HEK293 (cell line): ENCODE measurements around the gene POR.

ENCODE experiments used
- CTCF ChIA-PET: fragments of 350-600 bp; formaldehyde crosslinking; extraction: SDS; loops from one replicate; lab custom pipeline; 2021; ENCODE audit warnings: antibody characterized with exemption; lab: Yijun Ruan, JAX
- POLR2A ChIA-PET: fragments of 300-600 bp; formaldehyde crosslinking; extraction: SDS; loops from one replicate; lab custom pipeline; 2020; ENCODE audit warnings: antibody characterized with exemption, inconsistent platforms; lab: Yijun Ruan, JAX
- H3K27ac ChIP-seq: fragments of 200-500 bp; sonication (Bioruptor generic); 2 replicates; pipeline ENCODE4 v1.5.1; 2014; ENCODE audit warnings: low read depth, low read length, control low read depth, inconsistent platforms; ENCODE audit errors: extremely low read depth
- H3K36me3 ChIP-seq, 2 experiments: fragments of 200-500 bp in 1 of 2; sonication (Bioruptor generic) in 1 of 2; 1 replicate in 1 of 2; 2 replicates in 1 of 2; pipeline ENCODE4 v1.5.1; 2014 to 2017; ENCODE audit warnings: inconsistent platforms in 2 of 2, low read length in 2 of 2; ENCODE audit not compliant: control insufficient read depth in 2 of 2, insufficient read depth in 1 of 2
- H3K4me1 ChIP-seq: fragments of 200-500 bp; sonication (Bioruptor generic); 2 replicates; pipeline ENCODE4 v1.5.1; 2014; ENCODE audit warnings: mild to moderate bottlenecking, low read length, inconsistent platforms; ENCODE audit not compliant: control insufficient read depth, insufficient read depth
- H3K4me3 ChIP-seq: 2 replicates; pipeline ENCODE4 v1.5.1; 2011; ENCODE audit warnings: low read depth, mild to moderate bottlenecking, control low read depth, low read length, moderate library complexity
- H3K9me3 ChIP-seq: fragments of 200-500 bp; sonication (Bioruptor generic); 2 replicates; pipeline ENCODE4 v1.5.1; 2014; ENCODE audit warnings: low read depth, low read length, inconsistent platforms; ENCODE audit not compliant: control insufficient read depth, insufficient read depth
- KLF16 ChIP-seq: fragments of 450-650 bp; formaldehyde crosslinking; IDR thresholded peaks from 2 replicates; pipeline ENCODE4 v1.5.1; 2017; ENCODE audit warnings: missing biosample characterization, missing genetic modification characterization
- SCRT2 ChIP-seq: fragments of 450-650 bp; formaldehyde crosslinking; IDR thresholded peaks from 2 replicates; pipeline ENCODE4 v1.5.1; 2016; ENCODE audit warnings: missing biosample characterization, missing genetic modification characterization
- ZNF121 ChIP-seq: fragments of 450-650 bp; formaldehyde crosslinking; IDR thresholded peaks from 2 replicates; pipeline ENCODE4 v1.5.1; 2016; ENCODE audit warnings: missing biosample characterization, missing genetic modification characterization
- ZNF133 ChIP-seq: fragments of 450-650 bp; formaldehyde crosslinking; IDR thresholded peaks from 2 replicates; pipeline ENCODE4 v1.5.1; 2016; ENCODE audit warnings: missing biosample characterization, missing genetic modification characterization
- ZNF175 ChIP-seq: fragments of 450-650 bp; formaldehyde crosslinking; IDR thresholded peaks from 2 replicates; pipeline ENCODE4 v1.5.1; 2016; ENCODE audit warnings: missing biosample characterization, missing genetic modification characterization
- ZNF184 ChIP-seq: fragments of 450-650 bp; IDR thresholded peaks from 2 replicates; pipeline ENCODE4 v1.5.1; 2018; ENCODE audit warnings: missing biosample characterization, mild to moderate bottlenecking, missing genetic modification characterization
- ZNF211 ChIP-seq: fragments of 450-650 bp; formaldehyde crosslinking; IDR thresholded peaks from 2 replicates; pipeline ENCODE4 v1.5.1; 2016; ENCODE audit warnings: low read depth, missing biosample characterization, missing genetic modification characterization
- ZNF239 ChIP-seq: fragments of 450-650 bp; formaldehyde crosslinking; IDR thresholded peaks from 2 replicates; pipeline ENCODE4 v1.5.1; 2016; ENCODE audit warnings: missing biosample characterization, missing genetic modification characterization
- ZNF274 ChIP-seq, 2 experiments: fragments of 200-500 bp in 1 of 2; fragments of 450-650 bp in 1 of 2; sonication (Bioruptor generic) in 1 of 2; formaldehyde crosslinking in 1 of 2; IDR thresholded peaks; 2 replicates each; pipeline versions ENCODE4 v1.5.1 to v1.6.1; 2014 to 2016; ENCODE audit warnings: borderline replicate concordance in 1 of 2, inconsistent platforms in 1 of 2, low read length in 1 of 2, missing biosample characterization in 1 of 2, missing genetic modification characterization in 1 of 2
- ZNF366 ChIP-seq: fragments of 450-650 bp; formaldehyde crosslinking; conservative IDR thresholded peaks from 2 replicates; pipeline ENCODE4 v1.5.1; 2016; ENCODE audit warnings: missing biosample characterization, missing genetic modification characterization
- ZNF560 ChIP-seq: fragments of 450-650 bp; formaldehyde crosslinking; IDR thresholded peaks from 2 replicates; pipeline ENCODE4 v1.5.1; 2017; ENCODE audit warnings: missing biosample characterization, missing genetic modification characterization, borderline replicate concordance
- ZNF600 ChIP-seq: fragments of 450-650 bp; formaldehyde crosslinking; IDR thresholded peaks from 2 replicates; pipeline ENCODE4 v1.5.1; 2016; ENCODE audit warnings: missing biosample characterization, missing genetic modification characterization
- ZNF629 ChIP-seq: fragments of 450-650 bp; formaldehyde crosslinking; IDR thresholded peaks from 2 replicates; pipeline ENCODE4 v1.5.1; 2017; ENCODE audit warnings: missing biosample characterization, missing genetic modification characterization
- ZNF664 ChIP-seq: fragments of 450-650 bp; formaldehyde crosslinking; IDR thresholded peaks from 2 replicates; pipeline ENCODE4 v1.5.1; 2016; ENCODE audit warnings: missing biosample characterization, missing genetic modification characterization
- ZNF747 ChIP-seq: fragments of 450-650 bp; formaldehyde crosslinking; IDR thresholded peaks from 2 replicates; pipeline ENCODE4 v1.5.1; 2016; ENCODE audit warnings: missing biosample characterization, missing genetic modification characterization
- TF ChIP-seq, protein P1 (sequence below): fragments of 450-650 bp; formaldehyde crosslinking; IDR thresholded peaks from 2 replicates; pipeline ENCODE4 v1.5.1; 2016; ENCODE audit warnings: missing biosample characterization, missing genetic modification characterization
- TF ChIP-seq, protein P2 (sequence below): fragments of 450-650 bp; formaldehyde crosslinking; IDR thresholded peaks from 2 replicates; pipeline ENCODE4 v1.5.1; 2016; ENCODE audit warnings: missing biosample characterization, missing genetic modification characterization

The POR gene

DNA sequence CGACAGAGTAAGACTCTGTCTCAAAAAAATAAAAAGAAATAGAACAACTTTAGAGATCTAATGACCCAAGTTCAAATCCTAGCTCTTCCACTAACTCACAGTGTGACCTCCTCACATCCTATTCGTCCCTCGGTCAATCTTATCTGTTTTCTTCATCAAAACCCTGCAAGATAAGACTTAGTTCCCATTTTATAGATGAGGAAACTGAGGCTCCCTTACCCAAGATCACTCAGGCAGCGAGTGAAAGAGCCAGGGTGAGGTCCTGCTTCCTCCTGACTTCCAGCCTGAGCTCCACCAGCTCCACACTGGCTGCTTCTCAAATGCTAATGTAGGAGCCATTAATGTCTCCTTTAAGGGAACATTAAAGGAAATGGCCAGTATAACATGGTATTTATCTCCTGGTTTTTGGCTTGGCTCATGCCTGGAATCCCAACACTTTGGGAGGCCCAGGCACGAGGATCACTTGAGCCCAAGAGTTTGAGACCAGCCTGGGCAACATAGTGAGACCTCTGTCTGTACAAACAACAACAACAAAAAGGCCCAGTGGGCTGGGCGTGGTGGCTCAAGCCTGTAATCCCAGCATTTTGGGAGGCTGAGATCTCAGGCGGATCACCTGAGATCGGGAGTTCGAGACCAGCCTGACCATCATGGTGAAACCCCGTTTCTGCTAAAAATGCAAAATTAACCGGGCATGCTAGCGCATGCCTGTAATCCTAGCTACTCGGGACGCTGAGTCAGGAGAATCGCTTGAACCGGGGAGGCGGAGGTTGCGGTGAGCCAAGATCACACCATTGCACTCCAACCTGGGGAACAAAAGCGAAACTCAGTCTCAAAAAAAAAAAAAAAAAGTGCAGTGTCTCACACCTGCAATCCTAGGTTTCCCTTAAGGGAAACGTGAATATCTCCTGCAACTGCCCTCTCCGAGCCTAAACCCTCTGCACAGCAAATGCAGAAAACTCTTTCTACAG lies 39.6 kb upstream of the POR start (continued):
- TF ChIP-seq, protein P1, sequence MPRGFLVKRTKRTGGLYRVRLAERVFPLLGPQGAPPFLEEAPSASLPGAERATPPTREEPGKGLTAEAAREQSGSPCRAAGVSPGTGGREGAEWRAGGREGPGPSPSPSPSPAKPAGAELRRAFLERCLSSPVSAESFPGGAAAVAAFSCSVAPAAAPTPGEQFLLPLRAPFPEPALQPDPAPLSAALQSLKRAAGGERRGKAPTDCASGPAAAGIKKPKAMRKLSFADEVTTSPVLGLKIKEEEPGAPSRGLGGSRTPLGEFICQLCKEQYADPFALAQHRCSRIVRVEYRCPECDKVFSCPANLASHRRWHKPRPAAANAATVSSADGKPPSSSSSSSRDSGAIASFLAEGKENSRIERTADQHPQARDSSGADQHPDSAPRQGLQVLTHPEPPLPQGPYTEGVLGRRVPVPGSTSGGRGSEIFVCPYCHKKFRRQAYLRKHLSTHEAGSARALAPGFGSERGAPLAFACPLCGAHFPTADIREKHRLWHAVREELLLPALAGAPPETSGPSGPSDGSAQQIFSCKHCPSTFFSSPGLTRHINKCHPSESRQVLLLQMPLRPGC (tag by site-specific recombination), result no peak
- TF ChIP-seq ZNF211 (tag by site-specific recombination), result no peak
- TF ChIP-seq, protein P2, sequence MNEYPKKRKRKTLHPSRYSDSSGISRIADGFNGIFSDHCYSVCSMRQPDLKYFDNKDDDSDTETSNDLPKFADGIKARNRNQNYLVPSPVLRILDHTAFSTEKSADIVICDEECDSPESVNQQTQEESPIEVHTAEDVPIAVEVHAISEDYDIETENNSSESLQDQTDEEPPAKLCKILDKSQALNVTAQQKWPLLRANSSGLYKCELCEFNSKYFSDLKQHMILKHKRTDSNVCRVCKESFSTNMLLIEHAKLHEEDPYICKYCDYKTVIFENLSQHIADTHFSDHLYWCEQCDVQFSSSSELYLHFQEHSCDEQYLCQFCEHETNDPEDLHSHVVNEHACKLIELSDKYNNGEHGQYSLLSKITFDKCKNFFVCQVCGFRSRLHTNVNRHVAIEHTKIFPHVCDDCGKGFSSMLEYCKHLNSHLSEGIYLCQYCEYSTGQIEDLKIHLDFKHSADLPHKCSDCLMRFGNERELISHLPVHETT (tag by site-specific recombination), result no peak
- no peak for TF ChIP-seq ZNF175 (tag by site-specific recombination)
- no peak for TF ChIP-seq ZNF560 (tag by site-specific recombination)
- TF ChIP-seq KLF16, result no peak

DNA sequence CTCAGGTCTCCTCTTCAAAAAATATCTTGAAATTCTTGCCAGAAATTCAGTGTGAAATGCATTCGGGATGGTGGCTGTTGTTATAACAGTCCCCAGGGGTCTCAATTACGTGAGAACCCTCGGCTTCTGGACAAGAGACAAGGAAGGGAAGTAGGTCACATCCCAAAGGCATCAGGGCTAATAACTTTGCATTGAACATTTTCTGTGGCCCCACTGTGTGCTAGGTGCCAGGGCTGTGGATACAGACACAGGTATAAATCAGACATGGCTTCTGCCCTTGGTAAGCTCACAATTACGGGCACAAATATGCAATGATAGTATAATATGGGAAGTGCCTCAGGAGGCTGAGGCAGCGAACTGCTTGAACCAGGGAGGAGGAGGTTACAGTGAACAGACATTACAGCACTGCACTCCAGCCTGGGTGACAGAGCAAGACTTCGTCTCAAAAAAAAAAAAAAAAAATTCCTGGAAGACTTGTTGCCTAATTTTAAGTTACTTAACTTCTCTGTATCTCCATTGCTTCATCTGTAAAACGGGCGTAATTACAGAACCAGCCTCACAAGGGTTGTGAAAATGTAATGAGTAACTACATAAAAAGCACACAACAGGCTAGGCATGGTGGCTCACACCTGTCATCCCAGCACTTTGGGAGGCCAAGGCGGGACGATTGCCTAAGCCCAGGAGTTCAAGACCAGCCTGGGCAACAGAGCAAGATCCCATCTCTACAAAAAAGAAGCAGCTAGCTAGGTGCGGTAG lies 38.7 kb upstream of the POR start:
- no peaks in the 10 kb centered on the region for H3K9me3 ChIP-seq
- ChIA-PET POLR2A (no interaction called here), CTCF (interaction anchor here (0.6 to 3.6 kb wide), 5 partner anchors 9 to 147 kb away, joined by 3 to 16 read pairs (median 6); partner anchors contain the start of gene POR)
- H3K4me3 ChIP-seq, result no peak overlapping the region
- H3K27ac ChIP-seq, result no peak overlapping the region
- H3K36me3 ChIP-seq, result peaks cover 6 to 12% of the 10 kb centered on the region in 2 experiments; a peak in 2 of 3 replicates
- TF ChIP-seq ZNF664 (tag by site-specific recombination) (no peak), ZNF239 (tag by site-specific recombination) (no peak), ZNF121 (peak; percentile 80), ZNF184 (tag by site-specific recombination) (no peak), ZNF274 (IDR thresholded peaks at IDR 0.05; ENCODE audit: low read length) (no peak), ZNF274 (tag by site-specific recombination; IDR thresholded peaks at IDR 0.05; ENCODE audit: borderline replicate concordance) (no peak)
- H3K4me1 ChIP-seq, result no peaks in the 10 kb centered on the region; the same call in 1 of the 2 replicates

DNA sequence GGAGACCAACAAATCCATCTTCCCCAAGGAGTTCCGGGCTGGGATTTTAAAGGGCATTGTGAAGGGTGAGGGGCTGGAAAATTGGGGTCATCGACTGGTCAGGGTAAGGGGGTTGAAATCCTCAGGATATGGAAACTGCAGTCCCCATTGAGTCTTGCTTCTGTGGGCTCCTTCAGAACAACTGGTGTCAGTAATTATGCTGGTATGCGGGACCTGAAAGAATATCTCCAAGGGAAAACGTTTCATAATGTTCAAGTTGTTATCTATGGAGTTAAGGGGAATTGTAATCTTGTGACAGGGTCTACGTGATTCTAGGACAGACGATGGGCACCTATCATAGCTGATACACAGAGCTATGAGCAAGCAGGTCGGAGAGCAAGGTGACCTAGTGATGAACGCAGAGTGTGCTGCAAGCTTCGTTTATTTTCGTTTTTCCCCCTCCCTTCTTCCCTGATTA lies 36.6 kb upstream of the POR start:
- Histone ChIP-seq H3K36me3 (peaks cover 11 to 32% of the 10 kb centered on the region in 2 experiments; a peak in 2 of 3 replicates), H3K9me3 (no peaks in the 10 kb centered on the region), H3K4me3 (peak overlapping the region; percentile 29), H3K27ac (no peak overlapping the region; the same call in 1 of the 2 replicates), H3K4me1 (no peaks in the 10 kb centered on the region; the same call in 1 of the 2 replicates)
- POLR2A ChIA-PET, result interaction anchor here (0.6 to 1.2 kb wide), 5 partner anchors 37 to 259 kb away, joined by 3 to 7 read pairs (median 4); no protein-coding TSS in a partner anchor
- TF ChIP-seq SCRT2 (0 out of 2 replicates have a peak, but pooled peaks have one; percentile 39), ZNF366 (tag by site-specific recombination) (0 out of 2 replicates have a peak, but pooled peaks have one; percentile 16), ZNF629 (tag by site-specific recombination) (no peak), ZNF747 (tag by site-specific recombination) (no peak), ZNF600 (tag by site-specific recombination) (0 out of 2 replicates have a peak, but pooled peaks have one; percentile 30), ZNF133 (no peak)
- TF ChIP-seq, protein P1 (tag by site-specific recombination), result no peak
- CTCF ChIA-PET, result interaction anchor here (0.8 to 3.6 kb wide), 2 partner anchors 9 to 11 kb away, joined by 8 to 16 read pairs; no protein-coding TSS in a partner anchor
